GM15510 (cell line): Measurements from ENCODE around the gene SIK3.

ENCODE experiments used
- POLR2A ChIP-seq: IDR thresholded peaks from 3 replicates; pipeline ENCODE4 v1.6.1; 2011; ENCODE audit warnings: borderline replicate concordance; ENCODE audit not compliant: insufficient read length; ENCODE audit errors: extremely low read depth

Gene SIK3

GRCh38 chr11:117000014-117000737, 98.1 kb downstream of the SIK3 start:
- no peak for TF ChIP-seq POLR2A

GRCh38 chr11:116997071-116997470, 101.2 kb downstream of the SIK3 start:
- TF ChIP-seq POLR2A: no peak

- TF ChIP-seq POLR2A: no peak
Observed at GRCh38 chr11:116994195-116994594, 104.0 kb downstream of the SIK3 start.

- no peak for TF ChIP-seq POLR2A
Observed at GRCh38 chr11:116993599-116993998, 104.6 kb downstream of the SIK3 start.

- no peak for TF ChIP-seq POLR2A
Observed at GRCh38 chr11:116991491-116991890, 106.7 kb downstream of the SIK3 start.

- no peak for TF ChIP-seq POLR2A
Observed at GRCh38 chr11:116990811-116991210, 107.4 kb downstream of the SIK3 start.

- no peak for TF ChIP-seq POLR2A
Observed at GRCh38 chr11:116990061-116990473, 108.2 kb downstream of the SIK3 start.

- no peak for TF ChIP-seq POLR2A
Observed at GRCh38 chr11:116989184-116989583, 109.0 kb downstream of the SIK3 start.

- TF ChIP-seq POLR2A: no peak
Observed at GRCh38 chr11:116986521-116987105, 111.6 kb downstream of the SIK3 start.

- no peak for TF ChIP-seq POLR2A
Observed at GRCh38 chr11:116984589-116984988, 113.6 kb downstream of the SIK3 start.

GRCh38 chr11:116984186-116984585, 114.0 kb downstream of the SIK3 start:
- no peak for TF ChIP-seq POLR2A

GRCh38 chr11:116981266-116981885, 116.9 kb downstream of the SIK3 start:
- TF ChIP-seq POLR2A: no peak

GRCh38 chr11:116980136-116980793, 118.0 kb downstream of the SIK3 start:
- no peak for TF ChIP-seq POLR2A

- no peak for TF ChIP-seq POLR2A
Observed at GRCh38 chr11:116976941-116977570, 121.2 kb downstream of the SIK3 start.

- TF ChIP-seq POLR2A: no peak
Observed at GRCh38 chr11:116975661-116976060, 122.6 kb downstream of the SIK3 start.
